Stomach (tissue), 4 donors: Measurements from ENCODE around the gene AMD1.

Experiments used
- EP300 ChIP-seq: sonication (generic); formaldehyde crosslinking; IDR thresholded peaks from one replicate; pipeline ENCODE4 v1.6.1; 2017; ENCODE audit warnings: antibody characterized with exemption
- POLR2A ChIP-seq, 4 donors: fragments of 450-650 bp; IDR thresholded peaks; one replicate each; pipeline ENCODE4 v1.6.1; 2016; ENCODE audit warnings: antibody characterized with exemption in 4 of 4, control low read depth in 2 of 4, mild to moderate bottlenecking in 1 of 4, moderate library complexity in 1 of 4
- POLR2AphosphoS5 ChIP-seq, 3 donors: sonication (generic); formaldehyde crosslinking; IDR thresholded peaks; one replicate each; pipeline ENCODE4 v1.6.1; 2016; ENCODE audit warnings: antibody characterized with exemption in 3 of 3
- TF ChIP-seq, protein P1 (sequence below), 7 experiments: fragments of 450-650 bp in 4 of 7; fragments of 200-600 bp in 3 of 7; sonication (generic) in 3 of 7; IDR thresholded peaks; one replicate each; pipeline ENCODE4 v1.5.1; 2016 to 2019; ENCODE audit warnings: antibody characterized with exemption in 7 of 7, control low read depth in 2 of 7, mild to moderate bottlenecking in 1 of 7

DNA sequence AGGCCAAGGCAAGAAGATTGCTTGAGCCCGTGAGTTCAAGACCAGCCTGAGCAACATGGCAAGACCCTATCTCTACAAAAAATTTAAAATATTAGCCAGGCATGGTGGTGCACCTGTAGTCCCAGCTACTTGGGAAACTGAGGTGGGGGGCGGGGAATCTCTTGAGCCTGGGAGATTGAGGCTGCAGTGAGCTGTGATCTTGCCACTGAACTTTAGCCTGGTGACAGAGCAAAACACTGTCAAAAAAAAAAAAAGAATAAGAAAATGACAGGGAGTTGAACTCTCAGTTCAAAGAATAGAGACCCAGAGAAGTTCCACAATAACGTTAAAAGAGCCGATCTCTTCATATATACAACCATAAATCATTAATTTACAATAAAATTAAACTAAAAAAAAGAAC lies 24.8 kb upstream of the AMD1 start:
- TF ChIP-seq, protein P1, sequence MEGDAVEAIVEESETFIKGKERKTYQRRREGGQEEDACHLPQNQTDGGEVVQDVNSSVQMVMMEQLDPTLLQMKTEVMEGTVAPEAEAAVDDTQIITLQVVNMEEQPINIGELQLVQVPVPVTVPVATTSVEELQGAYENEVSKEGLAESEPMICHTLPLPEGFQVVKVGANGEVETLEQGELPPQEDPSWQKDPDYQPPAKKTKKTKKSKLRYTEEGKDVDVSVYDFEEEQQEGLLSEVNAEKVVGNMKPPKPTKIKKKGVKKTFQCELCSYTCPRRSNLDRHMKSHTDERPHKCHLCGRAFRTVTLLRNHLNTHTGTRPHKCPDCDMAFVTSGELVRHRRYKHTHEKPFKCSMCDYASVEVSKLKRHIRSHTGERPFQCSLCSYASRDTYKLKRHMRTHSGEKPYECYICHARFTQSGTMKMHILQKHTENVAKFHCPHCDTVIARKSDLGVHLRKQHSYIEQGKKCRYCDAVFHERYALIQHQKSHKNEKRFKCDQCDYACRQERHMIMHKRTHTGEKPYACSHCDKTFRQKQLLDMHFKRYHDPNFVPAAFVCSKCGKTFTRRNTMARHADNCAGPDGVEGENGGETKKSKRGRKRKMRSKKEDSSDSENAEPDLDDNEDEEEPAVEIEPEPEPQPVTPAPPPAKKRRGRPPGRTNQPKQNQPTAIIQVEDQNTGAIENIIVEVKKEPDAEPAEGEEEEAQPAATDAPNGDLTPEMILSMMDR (IDR thresholded peaks at IDR 0.05), result no peak
- TF ChIP-seq EP300 (no peak), POLR2A (IDR thresholded peaks at IDR 0.05) (no peak), POLR2AphosphoS5 (IDR thresholded peaks at IDR 0.05) (no peak)
